ENCODE results near the gene CELSR1. TPM values are rescaled to one million over a fixed set of nuclear protein-coding genes. Genes with fewer than 3 reads are reported as not detected.
A peak's percentile ranks its signal among the peaks of the same experiment; 100 is the strongest.

The CELSR1 gene
- total and polyA plus RNA-seq, 2 of the 13 experiments (the other 11 are each of a cell fraction or from before 2014, with no cell fraction given), result 0.78 to 1.8 TPM

DNA sequence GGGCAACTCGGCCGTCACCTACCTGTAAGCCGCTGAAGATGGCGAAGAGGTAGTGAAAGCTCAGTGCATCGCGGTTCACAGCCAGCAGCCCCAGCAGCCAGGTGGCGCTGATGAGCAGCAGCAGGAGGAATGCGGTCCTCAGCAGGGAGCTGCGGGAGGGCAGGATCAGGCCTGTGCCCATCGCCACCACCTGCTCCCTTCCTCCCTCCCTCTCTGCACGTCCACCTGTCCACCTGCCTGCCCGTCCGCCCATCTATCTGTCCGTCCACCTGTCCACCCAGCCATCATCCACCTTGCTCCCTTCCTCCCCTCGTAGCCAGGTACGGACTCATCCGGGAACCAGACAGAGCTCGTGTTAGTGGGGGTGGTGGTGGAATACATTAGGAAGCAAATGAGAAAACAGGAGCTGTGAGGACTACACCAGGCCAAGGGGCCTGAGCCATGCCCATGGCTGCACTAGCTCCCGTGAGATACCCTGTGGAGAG is 169.7 kb downstream of the CELSR1 start (continued):
- TF ChIP-seq BRCA1 (CRISPR knock-in tag; IDR thresholded peaks at IDR 0.05), result no peak
- no peak for TF ChIP-seq CCAR2 (optimal IDR thresholded peaks at IDR 0.05; ENCODE audit: low read depth, low read length)
- no peak for TF ChIP-seq PITX1 (CRISPR knock-in tag; IDR thresholded peaks at IDR 0.05)
- no peak for TF ChIP-seq GPN1 (CRISPR knock-in tag; IDR thresholded peaks at IDR 0.05; ENCODE audit: borderline replicate concordance)
- TF ChIP-seq ZFX (CRISPR knock-in tag; IDR thresholded peaks at IDR 0.05; ENCODE audit: low read depth), result peak; percentile 65; the same call in 1 of the 2 replicates
- TF ChIP-seq ATF7 (IDR thresholded peaks at IDR 0.05), result no peak
- no peak for TF ChIP-seq ATF7 (CRISPR knock-in tag; IDR thresholded peaks at IDR 0.05)
- TF ChIP-seq KLF11 (CRISPR knock-in tag; IDR thresholded peaks at IDR 0.05), result no peak
- no peak for TF ChIP-seq FOXA1 (IDR thresholded peaks at IDR 0.05)
- no peak for TF ChIP-seq FOXA1 (CRISPR knock-in tag; IDR thresholded peaks at IDR 0.05)
- 0 out of 2 replicates have a peak, but pooled peaks have one; percentile 62 for TF ChIP-seq ZSCAN31 (CRISPR knock-in tag; IDR thresholded peaks at IDR 0.05; ENCODE audit: low read depth)
- TF ChIP-seq, protein P1, sequence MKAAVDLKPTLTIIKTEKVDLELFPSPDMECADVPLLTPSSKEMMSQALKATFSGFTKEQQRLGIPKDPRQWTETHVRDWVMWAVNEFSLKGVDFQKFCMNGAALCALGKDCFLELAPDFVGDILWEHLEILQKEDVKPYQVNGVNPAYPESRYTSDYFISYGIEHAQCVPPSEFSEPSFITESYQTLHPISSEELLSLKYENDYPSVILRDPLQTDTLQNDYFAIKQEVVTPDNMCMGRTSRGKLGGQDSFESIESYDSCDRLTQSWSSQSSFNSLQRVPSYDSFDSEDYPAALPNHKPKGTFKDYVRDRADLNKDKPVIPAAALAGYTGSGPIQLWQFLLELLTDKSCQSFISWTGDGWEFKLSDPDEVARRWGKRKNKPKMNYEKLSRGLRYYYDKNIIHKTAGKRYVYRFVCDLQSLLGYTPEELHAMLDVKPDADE (CRISPR knock-in tag; IDR thresholded peaks at IDR 0.05), result no peak
- TF ChIP-seq ARID5B (CRISPR knock-in tag; IDR thresholded peaks at IDR 0.05), result 0 out of 2 replicates have a peak, but pooled peaks have one; percentile 40
- TF ChIP-seq ATM (IDR thresholded peaks at IDR 0.05; ENCODE audit: borderline replicate concordance), result no peak
- TF ChIP-seq EZH2 (conservative IDR thresholded peaks at IDR 0.05; ENCODE audit: low read depth, low read length), result no peak
- no peak for TF ChIP-seq NFE2 (CRISPR knock-in tag; IDR thresholded peaks at IDR 0.05)
- TF ChIP-seq NFIB (CRISPR knock-in tag; IDR thresholded peaks at IDR 0.05; ENCODE audit: borderline replicate concordance), result no peak
- no peak for TF ChIP-seq CHD4 (IDR thresholded peaks at IDR 0.05; ENCODE audit: borderline replicate concordance, low read length)
- TF ChIP-seq, protein P2, sequence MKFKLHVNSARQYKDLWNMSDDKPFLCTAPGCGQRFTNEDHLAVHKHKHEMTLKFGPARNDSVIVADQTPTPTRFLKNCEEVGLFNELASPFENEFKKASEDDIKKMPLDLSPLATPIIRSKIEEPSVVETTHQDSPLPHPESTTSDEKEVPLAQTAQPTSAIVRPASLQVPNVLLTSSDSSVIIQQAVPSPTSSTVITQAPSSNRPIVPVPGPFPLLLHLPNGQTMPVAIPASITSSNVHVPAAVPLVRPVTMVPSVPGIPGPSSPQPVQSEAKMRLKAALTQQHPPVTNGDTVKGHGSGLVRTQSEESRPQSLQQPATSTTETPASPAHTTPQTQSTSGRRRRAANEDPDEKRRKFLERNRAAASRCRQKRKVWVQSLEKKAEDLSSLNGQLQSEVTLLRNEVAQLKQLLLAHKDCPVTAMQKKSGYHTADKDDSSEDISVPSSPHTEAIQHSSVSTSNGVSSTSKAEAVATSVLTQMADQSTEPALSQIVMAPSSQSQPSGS (CRISPR knock-in tag; IDR thresholded peaks at IDR 0.05), result no peak
- TF ChIP-seq, protein P3, sequence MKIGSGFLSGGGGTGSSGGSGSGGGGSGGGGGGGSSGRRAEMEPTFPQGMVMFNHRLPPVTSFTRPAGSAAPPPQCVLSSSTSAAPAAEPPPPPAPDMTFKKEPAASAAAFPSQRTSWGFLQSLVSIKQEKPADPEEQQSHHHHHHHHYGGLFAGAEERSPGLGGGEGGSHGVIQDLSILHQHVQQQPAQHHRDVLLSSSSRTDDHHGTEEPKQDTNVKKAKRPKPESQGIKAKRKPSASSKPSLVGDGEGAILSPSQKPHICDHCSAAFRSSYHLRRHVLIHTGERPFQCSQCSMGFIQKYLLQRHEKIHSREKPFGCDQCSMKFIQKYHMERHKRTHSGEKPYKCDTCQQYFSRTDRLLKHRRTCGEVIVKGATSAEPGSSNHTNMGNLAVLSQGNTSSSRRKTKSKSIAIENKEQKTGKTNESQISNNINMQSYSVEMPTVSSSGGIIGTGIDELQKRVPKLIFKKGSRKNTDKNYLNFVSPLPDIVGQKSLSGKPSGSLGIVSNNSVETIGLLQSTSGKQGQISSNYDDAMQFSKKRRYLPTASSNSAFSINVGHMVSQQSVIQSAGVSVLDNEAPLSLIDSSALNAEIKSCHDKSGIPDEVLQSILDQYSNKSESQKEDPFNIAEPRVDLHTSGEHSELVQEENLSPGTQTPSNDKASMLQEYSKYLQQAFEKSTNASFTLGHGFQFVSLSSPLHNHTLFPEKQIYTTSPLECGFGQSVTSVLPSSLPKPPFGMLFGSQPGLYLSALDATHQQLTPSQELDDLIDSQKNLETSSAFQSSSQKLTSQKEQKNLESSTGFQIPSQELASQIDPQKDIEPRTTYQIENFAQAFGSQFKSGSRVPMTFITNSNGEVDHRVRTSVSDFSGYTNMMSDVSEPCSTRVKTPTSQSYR (CRISPR knock-in tag; IDR thresholded peaks at IDR 0.05; ENCODE audit: borderline replicate concordance), result no peak
- no peak for TF ChIP-seq ZNF530 (CRISPR knock-in tag; IDR thresholded peaks at IDR 0.05; ENCODE audit: low read depth)
- 0 out of 2 replicates have a peak, but pooled peaks have one; percentile 14 for TF ChIP-seq BHLHE40 (IDR thresholded peaks at IDR 0.05; ENCODE audit: low read length)
